Gastroesophageal sphincter (tissue), 4 donors: ENCODE measurements around the gene NDOR1. TPM values are rescaled to one million over a fixed set of nuclear protein-coding genes. Genes with fewer than 3 reads are reported as not detected.

Experiments
- ATAC-seq: fragments of 150-250 bp; one replicate; pipeline ENCODE4 v1.9.1; 2016; ENCODE audit warnings: mild to moderate bottlenecking, moderate library complexity
- H3K27ac ChIP-seq, 4 donors: fragments of 200-600 bp; sonication (generic) in 3 of 4; 1 replicate in 3 of 4; 2 replicates in 1 of 4; pipeline ENCODE4 v1.5.1; 2016 to 2019
- H3K27me3 ChIP-seq: fragments of 200-600 bp; sonication (generic); one replicate; pipeline ENCODE4 v1.5.1; 2019
- H3K36me3 ChIP-seq, 2 donors: fragments of 200-600 bp; sonication (generic); one replicate each; pipeline ENCODE4 v1.5.1; 2019; ENCODE audit warnings: control low read depth in 1 of 2
- H3K4me1 ChIP-seq, 3 donors: fragments of 200-600 bp; sonication (generic); 1 replicate in 2 of 3; 2 replicates in 1 of 3; pipeline ENCODE4 v1.5.1; 2016 to 2019; ENCODE audit warnings: control low read depth in 2 of 3
- H3K4me3 ChIP-seq, 2 donors: fragments of 200-600 bp; sonication (generic); one replicate each; pipeline ENCODE4 v1.5.1; 2019; ENCODE audit warnings: mild to moderate bottlenecking in 1 of 2, moderate library complexity in 1 of 2
- H3K9me3 ChIP-seq, 3 donors: fragments of 200-600 bp; sonication (generic); one replicate each; pipeline ENCODE4 v1.5.1; 2017 to 2019; ENCODE audit warnings: control low read depth in 2 of 3
- EP300 ChIP-seq: sonication (generic); formaldehyde crosslinking; IDR thresholded peaks from one replicate; pipeline ENCODE4 v1.6.1; 2017; ENCODE audit warnings: antibody characterized with exemption, mild to moderate bottlenecking
- POLR2A ChIP-seq, 2 donors: fragments of 450-650 bp; IDR thresholded peaks; one replicate each; pipeline ENCODE4 v1.6.1; 2017; ENCODE audit warnings: antibody characterized with exemption in 2 of 2, mild to moderate bottlenecking in 2 of 2, moderate library complexity in 1 of 2
- POLR2AphosphoS5 ChIP-seq: sonication (generic); formaldehyde crosslinking; IDR thresholded peaks from one replicate; pipeline ENCODE4 v1.6.1; 2017; ENCODE audit warnings: antibody characterized with exemption
- WGBS, 2 donors: methylation state at CpG; one replicate each; pipeline ENCODE4 v1.1.5; 2018; ENCODE audit warnings: low coverage in 1 of 2; 5-methylcytosine and 5-hydroxymethylcytosine counted together
- total RNA-seq, 4 donors: library from RNA; depleted of rRNA; stranded (reverse); fragments of >200 nt; gene quantifications; one replicate each; pipeline ENCODE4 v1.1.0, GENCODE V29; 2016
- TF ChIP-seq, protein P1 (sequence below), 4 experiments: fragments of 200-600 bp in 2 of 4; fragments of 450-650 bp in 2 of 4; sonication (generic) in 1 of 4; IDR thresholded peaks; one replicate each; pipeline ENCODE4 v1.5.1; 2017 to 2019; ENCODE audit warnings: antibody characterized with exemption in 4 of 4, mild to moderate bottlenecking in 2 of 4, moderate library complexity in 2 of 4

NDOR1 gene
- total RNA-seq, 4 donors from 2014 or later: 4.6 to 9.8 (median 7.6) TPM

GRCh38 chr9:137199411-137200121, 5.9 kb upstream of the NDOR1 start:
- no peaks in the 10 kb centered on the region for H3K36me3 ChIP-seq
- TF ChIP-seq EP300 (no peak), POLR2A (IDR thresholded peaks at IDR 0.05) (no peak), POLR2AphosphoS5 (no peak)
- TF ChIP-seq, protein P1, sequence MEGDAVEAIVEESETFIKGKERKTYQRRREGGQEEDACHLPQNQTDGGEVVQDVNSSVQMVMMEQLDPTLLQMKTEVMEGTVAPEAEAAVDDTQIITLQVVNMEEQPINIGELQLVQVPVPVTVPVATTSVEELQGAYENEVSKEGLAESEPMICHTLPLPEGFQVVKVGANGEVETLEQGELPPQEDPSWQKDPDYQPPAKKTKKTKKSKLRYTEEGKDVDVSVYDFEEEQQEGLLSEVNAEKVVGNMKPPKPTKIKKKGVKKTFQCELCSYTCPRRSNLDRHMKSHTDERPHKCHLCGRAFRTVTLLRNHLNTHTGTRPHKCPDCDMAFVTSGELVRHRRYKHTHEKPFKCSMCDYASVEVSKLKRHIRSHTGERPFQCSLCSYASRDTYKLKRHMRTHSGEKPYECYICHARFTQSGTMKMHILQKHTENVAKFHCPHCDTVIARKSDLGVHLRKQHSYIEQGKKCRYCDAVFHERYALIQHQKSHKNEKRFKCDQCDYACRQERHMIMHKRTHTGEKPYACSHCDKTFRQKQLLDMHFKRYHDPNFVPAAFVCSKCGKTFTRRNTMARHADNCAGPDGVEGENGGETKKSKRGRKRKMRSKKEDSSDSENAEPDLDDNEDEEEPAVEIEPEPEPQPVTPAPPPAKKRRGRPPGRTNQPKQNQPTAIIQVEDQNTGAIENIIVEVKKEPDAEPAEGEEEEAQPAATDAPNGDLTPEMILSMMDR (IDR thresholded peaks at IDR 0.05): no peak
- WGBS, 2 donors: no CpG with 5 or more reads among the region's 51 CpGs
- H3K9me3 ChIP-seq: no peaks in the 10 kb centered on the region
- no peak for ATAC-seq
- H3K27me3 ChIP-seq: no peaks in the 10 kb centered on the region
- H3K4me3 ChIP-seq: peak overlapping the region; percentile 20 to 68
- peaks cover 0 to 86% (median 39%) of the 10 kb centered on the region in 3 donors for H3K4me1 ChIP-seq
- peak overlapping the region in 2 of 4 donors; percentile 70 to 85 for H3K27ac ChIP-seq

GRCh38 chr9:137200311-137201204, 4.9 kb upstream of the NDOR1 start, which contains the start of gene TPRN:
Gene TPRN, minus strand, starts transcription at chr9:137200741. Its CDS starts 30 bp downstream, at chr9:137200711.
- no CpG with 5 or more reads among the region's 118 CpGs for WGBS, 2 donors
- no peaks in the 10 kb centered on the region for H3K9me3 ChIP-seq
- H3K4me3 ChIP-seq: peak within 1 kb of the TSS; percentile 38 to 68
- no peaks in the 10 kb centered on the region for H3K27me3 ChIP-seq
- TF ChIP-seq EP300 (no peak), POLR2AphosphoS5 (peak; percentile 62), POLR2A (IDR thresholded peaks at IDR 0.05) (peak; percentile 76 to 90)
- TF ChIP-seq, protein P1 (IDR thresholded peaks at IDR 0.05): no peak
- no peaks in the 10 kb centered on the region for H3K36me3 ChIP-seq
- peaks cover 0 to 81% (median 42%) of the 10 kb centered on the region in 3 donors for H3K4me1 ChIP-seq
- peak; percentile 98 for ATAC-seq
- H3K27ac ChIP-seq: peak within 1 kb of the TSS; percentile 51 to 85 (median 84)

DNA sequence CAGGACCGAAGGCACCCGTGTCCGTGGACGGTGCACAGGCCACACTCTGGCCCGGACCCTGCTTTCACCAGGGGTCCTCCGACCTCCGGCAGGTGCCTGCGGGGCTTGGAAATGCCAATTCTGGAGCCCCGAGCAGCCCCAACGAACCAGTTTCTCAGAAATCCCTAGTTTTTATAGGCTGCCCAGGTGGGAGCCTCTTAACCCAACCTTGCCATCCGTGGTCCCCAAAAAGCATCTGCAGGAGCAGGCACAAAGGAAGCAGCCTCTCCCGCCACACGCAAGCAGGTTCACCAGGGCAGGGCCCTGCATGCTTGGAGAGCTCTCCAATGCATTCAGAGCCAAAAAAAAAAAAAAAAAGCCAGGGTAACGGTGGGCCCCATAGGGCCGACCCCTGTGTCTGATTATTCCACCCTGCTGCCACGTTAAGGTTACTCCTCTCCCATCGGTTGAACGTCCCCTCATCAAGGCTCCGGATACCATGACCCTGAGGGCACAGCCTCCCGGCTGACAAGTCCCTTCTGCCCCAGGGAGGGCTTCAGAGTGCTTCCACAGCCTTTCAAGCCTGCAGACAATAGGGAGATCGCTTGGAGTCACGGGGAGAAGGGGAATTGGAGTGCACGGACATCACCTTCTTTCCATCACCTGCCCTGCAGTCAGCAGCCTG, 4.2 kb upstream of the NDOR1 start:
- WGBS, 2 donors: 17 to 67% methylated on average over 3 to 12 of the region's 23 CpGs
- H3K4me3 ChIP-seq: peak overlapping the region; percentile 38 to 68
- ATAC-seq: no peak
- peak overlapping the region; percentile 51 to 85 (median 84) for H3K27ac ChIP-seq
- no peaks in the 10 kb centered on the region for H3K36me3 ChIP-seq
- no peaks in the 10 kb centered on the region for H3K27me3 ChIP-seq
- H3K9me3 ChIP-seq: no peaks in the 10 kb centered on the region
- no peak for TF ChIP-seq POLR2A (IDR thresholded peaks at IDR 0.05)
- no peak for TF ChIP-seq POLR2AphosphoS5
- no peak for TF ChIP-seq EP300
- TF ChIP-seq, protein P1 (IDR thresholded peaks at IDR 0.05): no peak
- H3K4me1 ChIP-seq: peaks cover 1 to 81% (median 46%) of the 10 kb centered on the region in 3 donors

DNA sequence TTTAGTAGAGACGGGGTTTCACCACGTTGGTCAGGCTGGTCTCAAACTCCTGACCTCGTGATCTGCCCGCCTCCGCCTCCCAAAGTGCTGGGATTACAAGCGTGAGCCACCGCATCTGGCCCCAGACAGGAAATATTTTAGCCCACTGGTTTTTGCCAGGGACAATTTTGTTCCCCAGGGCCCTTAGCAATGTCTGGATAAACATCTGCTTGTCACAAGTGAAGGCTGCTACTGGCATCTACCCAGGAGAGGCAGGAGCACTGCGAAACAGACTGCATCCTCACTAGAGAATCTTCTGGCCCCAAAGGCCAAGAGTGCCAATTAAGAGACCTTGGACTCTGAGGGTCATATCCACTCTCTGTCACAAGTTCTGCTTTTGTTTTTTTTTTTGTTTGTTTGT, 2.5 kb upstream of the NDOR1 start:
- no peak overlapping the region for H3K27ac ChIP-seq
- peaks cover 5 to 83% (median 52%) of the 10 kb centered on the region in 3 donors for H3K4me1 ChIP-seq
- H3K9me3 ChIP-seq: no peaks in the 10 kb centered on the region
- ATAC-seq: no peak
- no peaks in the 10 kb centered on the region for H3K27me3 ChIP-seq
- H3K36me3 ChIP-seq: peaks cover 0 to 6% of the 10 kb centered on the region in 2 donors
- H3K4me3 ChIP-seq: no peak overlapping the region
- WGBS, 2 donors: 79 to 80% methylated on average over 1 to 6 of the region's 8 CpGs
- TF ChIP-seq, protein P1 (IDR thresholded peaks at IDR 0.05): no peak
- TF ChIP-seq POLR2A (IDR thresholded peaks at IDR 0.05) (no peak), POLR2AphosphoS5 (no peak), EP300 (no peak)
